Mammary epithelial cell (primary cell): Measurements from ENCODE around the gene FBXL12.

ENCODE experiments used
- CTCF ChIP-seq, 2 donors: IDR thresholded peaks in 1 of 2; conservative IDR thresholded peaks in 1 of 2; 2 replicates each; pipeline ENCODE4 v1.5.1; 2011 to 2012; ENCODE audit warnings: inconsistent platforms in 2 of 2, low read length in 2 of 2, mild to moderate bottlenecking in 2 of 2, control low read depth in 1 of 2, low read depth in 1 of 2; ENCODE audit not compliant: insufficient read depth in 1 of 2; ENCODE audit errors: extremely low read depth in 1 of 2
- EZH2 ChIP-seq: IDR thresholded peaks from 2 replicates; pipeline ENCODE4 v1.6.1; 2012; ENCODE audit warnings: low read length, inconsistent platforms, borderline replicate concordance

GRCh38 chr19:9850235-9850959, 31.5 kb upstream of the FBXL12 start:
- TF ChIP-seq CTCF (conservative IDR thresholded peaks at IDR 0.05 in 1 of 2, IDR thresholded peaks at IDR 0.05 in 1 of 2; ENCODE audit: extremely low read depth in 1 of 2, insufficient read depth in 1 of 2, low read depth in 1 of 2, low read length in 2 of 2) (no peak), EZH2 (no peak)
